ENCODE measurements around the gene CD58. TPM values are rescaled to one million over a fixed set of nuclear protein-coding genes. Genes with fewer than 3 reads are reported as not detected.

Gene CD58
- total and polyA plus RNA-seq, 9 donors, result 5.2 to 14.4 (median 6.8) TPM

DNA sequence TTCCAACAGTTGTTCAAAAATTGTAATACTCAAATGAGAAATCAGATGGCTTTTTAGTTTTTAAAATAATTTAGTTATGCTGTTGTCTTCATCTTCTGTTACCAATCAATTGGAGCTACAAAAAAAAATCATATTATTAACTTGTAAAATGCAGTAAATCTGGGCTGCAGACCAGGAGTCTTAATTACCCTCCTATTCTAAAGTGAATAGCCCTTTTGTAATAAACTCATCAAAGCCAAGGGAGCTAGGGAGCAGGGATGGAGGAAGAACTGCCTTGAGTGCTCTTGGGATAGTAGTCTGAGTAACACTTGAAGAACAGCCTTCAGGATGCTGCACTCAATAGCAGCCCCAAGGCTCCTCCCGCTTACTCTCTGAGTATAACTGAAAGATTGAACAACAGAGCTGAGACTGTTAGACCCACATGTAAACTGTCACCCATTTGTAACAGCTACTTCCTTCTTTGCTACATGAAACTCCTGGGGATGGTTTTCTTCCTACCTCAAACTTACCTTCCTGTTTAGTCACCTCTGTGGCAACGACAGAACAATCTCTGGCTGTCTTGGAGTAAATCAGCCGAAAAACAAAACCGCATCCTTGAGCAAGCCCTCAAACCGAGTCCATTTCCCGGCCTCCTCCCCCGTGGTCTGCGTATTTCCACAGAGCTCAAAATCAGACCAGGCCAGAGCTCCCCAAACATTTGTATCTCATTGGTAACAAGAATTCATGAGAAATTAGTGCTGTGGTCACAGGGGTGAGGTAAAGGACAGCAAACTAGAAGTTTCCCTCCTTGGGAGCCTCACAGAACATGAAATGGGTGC, 55.9 kb downstream of the CD58 start:
- TF ChIP-seq EP300 (IDR thresholded peaks at IDR 0.05), result no peak
- TF ChIP-seq POLR2A (IDR thresholded peaks at IDR 0.05), result no peak
- TF ChIP-seq, protein P1, sequence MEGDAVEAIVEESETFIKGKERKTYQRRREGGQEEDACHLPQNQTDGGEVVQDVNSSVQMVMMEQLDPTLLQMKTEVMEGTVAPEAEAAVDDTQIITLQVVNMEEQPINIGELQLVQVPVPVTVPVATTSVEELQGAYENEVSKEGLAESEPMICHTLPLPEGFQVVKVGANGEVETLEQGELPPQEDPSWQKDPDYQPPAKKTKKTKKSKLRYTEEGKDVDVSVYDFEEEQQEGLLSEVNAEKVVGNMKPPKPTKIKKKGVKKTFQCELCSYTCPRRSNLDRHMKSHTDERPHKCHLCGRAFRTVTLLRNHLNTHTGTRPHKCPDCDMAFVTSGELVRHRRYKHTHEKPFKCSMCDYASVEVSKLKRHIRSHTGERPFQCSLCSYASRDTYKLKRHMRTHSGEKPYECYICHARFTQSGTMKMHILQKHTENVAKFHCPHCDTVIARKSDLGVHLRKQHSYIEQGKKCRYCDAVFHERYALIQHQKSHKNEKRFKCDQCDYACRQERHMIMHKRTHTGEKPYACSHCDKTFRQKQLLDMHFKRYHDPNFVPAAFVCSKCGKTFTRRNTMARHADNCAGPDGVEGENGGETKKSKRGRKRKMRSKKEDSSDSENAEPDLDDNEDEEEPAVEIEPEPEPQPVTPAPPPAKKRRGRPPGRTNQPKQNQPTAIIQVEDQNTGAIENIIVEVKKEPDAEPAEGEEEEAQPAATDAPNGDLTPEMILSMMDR (IDR thresholded peaks at IDR 0.05), result no peak
- intact Hi-C loops (cut with DNase I), result loop anchor here in 1 of 4 donors (2.0 kb wide), 1 partner anchor 26 kb away; no protein-coding TSS in a partner anchor
- 30 to 38% (median 38%) methylated on average over 8 of the region's 8 CpGs for WGBS, 3 donors

DNA sequence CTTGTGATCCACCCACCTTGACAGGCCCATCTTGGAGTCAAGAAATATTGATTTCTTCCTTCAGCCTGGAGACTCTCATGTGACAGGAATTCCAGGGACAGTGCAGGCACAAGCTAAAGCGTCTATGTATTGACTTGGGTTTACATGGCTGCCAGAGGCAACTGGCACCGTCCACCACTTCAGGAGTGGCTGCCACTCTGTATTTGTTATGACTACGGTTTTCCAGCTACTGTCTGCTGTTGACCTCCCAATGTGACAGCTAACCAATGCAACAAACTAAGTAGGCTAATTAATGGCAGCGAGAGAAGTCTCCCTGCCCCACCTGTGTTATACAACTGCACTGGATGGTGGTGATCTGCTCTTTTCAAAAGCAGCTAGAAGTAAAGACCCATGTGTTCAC, 56.9 kb downstream of the CD58 start:
- 81 to 83% (median 81%) methylated on average over 4 of the region's 4 CpGs for WGBS, 3 donors
- no peaks in the 10 kb centered on the region for H3K36me3 ChIP-seq
- no peak overlapping the region for H3K27ac ChIP-seq
- no peak overlapping the region for H3K4me3 ChIP-seq
- H3K9me3 ChIP-seq, result no peaks in the 10 kb centered on the region
- H3K27me3 ChIP-seq, result no peaks in the 10 kb centered on the region
- DNase-seq, result no peak
- TF ChIP-seq, protein P1 (IDR thresholded peaks at IDR 0.05), result no peak
- TF ChIP-seq POLR2A (IDR thresholded peaks at IDR 0.05), result no peak
- no peak for TF ChIP-seq EP300 (IDR thresholded peaks at IDR 0.05)
- intact Hi-C loops (cut with DNase I), result loop anchor here in 1 of 4 donors (2.0 kb wide), 1 partner anchor 27 kb away; no protein-coding TSS in a partner anchor
- H3K4me1 ChIP-seq (ENCODE audit: insufficient read depth), result no peaks in the 10 kb centered on the region

More for the DNA sequence above, 55.9 kb downstream of the CD58 start:
- DNase-seq, result no peak
- Histone ChIP-seq H3K9me3 (no peaks in the 10 kb centered on the region), H3K4me1 (ENCODE audit: insufficient read depth) (no peaks in the 10 kb centered on the region), H3K27me3 (no peaks in the 10 kb centered on the region), H3K36me3 (no peaks in the 10 kb centered on the region), H3K27ac (no peak overlapping the region), H3K4me3 (no peak overlapping the region)

DNA sequence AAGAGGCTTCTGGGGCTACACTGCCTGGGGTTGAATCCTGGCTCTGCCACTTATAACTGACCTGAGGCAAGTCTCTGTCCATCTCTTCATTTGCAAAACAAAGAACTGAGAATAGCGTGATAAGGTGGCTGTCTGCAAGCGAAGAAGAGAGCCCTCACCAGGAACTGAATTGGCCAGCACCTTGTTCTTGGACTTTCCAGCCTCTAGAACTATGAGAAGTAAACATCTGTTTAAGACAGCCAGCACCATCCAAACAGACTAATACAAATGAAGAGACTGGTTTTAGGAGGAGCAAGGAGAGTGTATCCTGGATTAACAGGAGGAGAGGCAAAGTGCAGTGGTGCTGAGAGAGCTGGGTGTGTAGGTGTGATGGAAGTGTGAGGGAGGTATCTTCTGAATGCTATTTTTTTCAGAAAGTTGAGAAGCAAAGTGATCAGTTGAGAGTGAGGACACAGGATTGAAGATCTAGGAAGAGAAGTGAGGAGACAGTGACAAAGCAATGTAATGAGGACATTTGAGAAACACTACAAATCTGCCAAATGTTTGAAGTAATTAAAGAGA, 59.3 kb downstream of the CD58 start:
- TF ChIP-seq EP300 (IDR thresholded peaks at IDR 0.05) (no peak), POLR2A (IDR thresholded peaks at IDR 0.05) (no peak)
- TF ChIP-seq, protein P1 (IDR thresholded peaks at IDR 0.05), result no peak
- no peaks in the 10 kb centered on the region for H3K36me3 ChIP-seq
- H3K4me3 ChIP-seq, result no peak overlapping the region
- WGBS, 3 donors, result 45 to 98% (median 90%) methylated on average over 2 of the region's 2 CpGs
- no peaks in the 10 kb centered on the region for H3K27me3 ChIP-seq
- intact Hi-C loops (cut with DNase I), result no loop called here
- no peaks in the 10 kb centered on the region for H3K9me3 ChIP-seq
- DNase-seq, result no peak
- no peaks in the 10 kb centered on the region for H3K4me1 ChIP-seq (ENCODE audit: insufficient read depth)
- no peak overlapping the region for H3K27ac ChIP-seq

DNA sequence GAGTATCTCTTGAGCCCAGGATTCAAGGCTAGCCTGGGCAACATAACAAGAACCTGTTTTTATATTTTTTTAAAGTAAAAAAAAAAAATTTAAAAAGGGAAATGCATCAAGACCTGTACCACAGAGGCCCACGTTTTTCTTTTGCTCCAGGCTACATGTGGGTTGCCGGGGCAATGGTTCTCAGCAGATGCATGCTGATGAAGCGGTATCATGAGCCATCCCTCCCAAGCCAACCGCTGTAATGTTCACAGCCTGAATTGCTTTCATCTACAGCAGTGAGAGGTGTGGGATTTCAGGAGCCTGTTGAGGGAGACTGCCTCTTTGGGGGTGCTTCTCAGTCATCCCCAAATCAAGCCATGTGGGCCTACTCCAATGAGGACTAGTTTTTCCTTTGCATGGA, 60.5 kb downstream of the CD58 start:
- Histone ChIP-seq H3K36me3 (no peaks in the 10 kb centered on the region), H3K27ac (no peak overlapping the region), H3K4me3 (no peak overlapping the region), H3K27me3 (no peaks in the 10 kb centered on the region), H3K4me1 (ENCODE audit: insufficient read depth) (no peaks in the 10 kb centered on the region), H3K9me3 (no peaks in the 10 kb centered on the region)
- intact Hi-C loops (cut with DNase I), result no loop called here
- no peak for DNase-seq
- 82 to 86% (median 82%) methylated on average over 4 of the region's 4 CpGs for WGBS, 3 donors
- TF ChIP-seq, protein P1 (IDR thresholded peaks at IDR 0.05), result no peak
- TF ChIP-seq EP300 (IDR thresholded peaks at IDR 0.05) (no peak), POLR2A (IDR thresholded peaks at IDR 0.05) (no peak)

Measured in ovary (tissue), 9 donors.